ENCODE data around the gene GNB1.

Gene GNB1

DNA sequence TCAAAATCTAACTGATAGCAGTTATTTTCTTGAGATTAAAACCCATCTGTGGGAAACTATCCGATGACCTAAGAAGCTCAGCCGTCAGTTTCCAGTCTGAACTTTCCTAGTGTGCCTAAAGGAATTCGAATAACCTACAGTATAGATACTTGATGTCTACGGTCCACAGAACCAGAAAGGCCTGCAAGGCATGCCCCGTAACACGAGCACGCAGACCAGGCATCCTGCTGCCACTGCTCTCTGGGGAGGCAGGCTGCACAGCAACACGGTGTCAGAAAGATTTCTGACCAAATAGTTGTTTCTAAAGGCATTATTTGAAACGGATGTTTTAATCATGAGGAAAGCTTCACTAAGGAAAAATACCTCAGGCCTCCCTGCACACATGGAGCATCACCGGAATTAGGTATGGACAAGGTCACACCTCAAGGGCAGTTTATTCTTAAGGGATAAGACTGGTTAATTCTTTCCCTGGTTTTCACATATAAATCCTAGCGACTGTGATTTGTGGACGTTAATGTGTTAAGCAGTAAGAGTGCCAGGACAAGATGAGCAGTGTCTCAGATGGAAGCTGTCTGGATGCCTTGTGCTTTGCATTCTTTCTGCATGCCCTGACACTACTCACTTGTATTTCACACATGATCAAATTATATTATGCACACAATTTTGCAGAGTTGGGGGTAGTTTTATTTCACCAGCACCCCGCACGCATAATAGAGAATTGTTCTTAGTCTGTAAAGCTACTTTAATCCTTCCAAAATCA, 63.6 kb downstream of the GNB1 start:
- DNase-seq (ENCODE audit: low read depth in 2 of 2), result no peak

DNA sequence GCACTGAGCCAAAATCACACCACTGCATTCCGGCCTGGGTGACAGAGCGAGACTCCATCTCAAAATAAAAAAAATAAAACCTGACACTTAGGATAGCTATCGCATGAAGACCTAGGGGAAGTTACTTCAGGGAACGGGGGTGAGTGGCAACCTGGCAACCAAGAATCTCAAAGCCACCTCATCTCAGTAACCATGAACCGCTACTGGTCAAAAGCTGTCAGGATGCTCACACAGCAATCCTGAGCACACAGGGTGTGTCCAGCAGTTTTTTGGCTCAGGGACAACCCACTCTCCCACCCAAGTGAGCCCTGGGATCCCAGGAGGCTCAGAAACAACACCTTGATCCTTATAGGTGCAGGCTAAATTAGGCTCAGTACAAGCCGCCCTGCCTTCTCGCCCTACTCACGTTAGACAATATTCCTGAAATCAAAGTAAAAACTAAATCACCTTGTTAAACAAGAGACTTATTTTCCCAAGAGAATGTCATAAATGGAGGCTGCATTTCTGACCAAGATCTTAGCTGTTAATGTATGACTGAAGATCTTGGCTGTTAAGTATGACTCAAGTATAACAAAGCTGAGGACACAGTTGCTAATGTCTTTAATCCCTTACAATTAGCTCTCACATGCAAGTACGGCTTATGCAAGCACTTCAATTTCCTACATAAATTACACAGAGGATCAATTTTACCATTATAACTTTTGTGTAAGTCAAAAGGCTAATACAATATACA, 64.4 kb downstream of the GNB1 start:
- DNase-seq (ENCODE audit: low read depth in 2 of 2), result no peak

DNA sequence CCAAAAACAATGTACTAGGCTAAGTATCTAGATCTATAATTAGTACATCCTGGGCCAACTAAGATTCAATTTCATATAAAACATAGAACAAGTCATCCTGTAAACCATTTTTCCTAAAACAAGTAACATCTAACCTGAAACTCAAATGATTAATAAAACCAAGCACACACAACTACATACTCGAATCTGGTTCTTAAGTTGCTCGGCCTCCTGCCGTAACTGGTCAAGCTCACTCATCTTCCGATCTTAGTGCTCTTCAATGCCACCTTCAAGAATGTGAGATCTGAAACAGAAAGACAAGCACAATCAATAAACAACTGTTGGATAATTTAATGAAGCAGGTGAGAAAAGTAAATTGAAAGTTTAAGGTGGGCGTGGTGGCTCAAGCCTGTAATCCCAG, 65.7 kb downstream of the GNB1 start:
- no peak for DNase-seq (ENCODE audit: low read depth in 2 of 2)

DNA sequence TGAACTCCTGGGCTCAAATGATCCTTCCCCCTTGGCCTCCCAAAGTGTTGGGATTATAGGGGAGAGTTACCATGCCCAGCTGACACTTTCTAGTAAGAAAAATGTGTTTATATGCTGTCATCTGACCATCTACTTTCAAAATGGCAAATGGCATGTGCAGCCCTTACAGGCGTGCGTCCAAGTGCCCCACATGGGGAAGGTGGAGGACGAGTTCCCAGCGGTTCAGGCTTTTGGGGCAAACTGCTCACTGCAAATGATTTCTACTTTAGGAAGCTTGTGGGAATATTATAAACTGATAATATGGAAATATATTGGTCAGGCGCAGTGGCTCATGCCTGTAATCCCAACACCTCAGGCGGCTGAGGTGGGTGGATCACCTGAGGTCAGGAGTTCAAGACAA, 71.1 kb downstream of the GNB1 start:
- no peak for DNase-seq (ENCODE audit: low read depth in 2 of 2)

DNA sequence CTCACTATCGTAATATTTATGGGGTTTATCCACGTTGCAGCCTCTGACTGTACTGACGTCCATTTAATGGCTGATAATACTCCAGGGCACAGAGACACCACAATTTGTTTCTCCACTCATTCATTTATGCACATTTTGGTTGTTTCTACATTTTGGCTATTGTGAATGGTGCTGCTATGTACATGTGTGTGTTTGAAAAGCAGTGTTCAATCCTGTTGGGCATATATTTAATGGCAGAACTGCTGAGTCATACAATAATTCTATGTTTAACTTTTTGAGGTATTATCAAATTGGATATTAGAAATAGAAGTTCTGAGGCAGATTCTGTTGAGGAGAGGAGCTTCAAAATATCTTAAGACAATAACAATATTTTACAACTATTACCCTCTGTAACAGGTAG, 73.7 kb downstream of the GNB1 start:
- no peak for DNase-seq (ENCODE audit: low read depth in 2 of 2)

DNA sequence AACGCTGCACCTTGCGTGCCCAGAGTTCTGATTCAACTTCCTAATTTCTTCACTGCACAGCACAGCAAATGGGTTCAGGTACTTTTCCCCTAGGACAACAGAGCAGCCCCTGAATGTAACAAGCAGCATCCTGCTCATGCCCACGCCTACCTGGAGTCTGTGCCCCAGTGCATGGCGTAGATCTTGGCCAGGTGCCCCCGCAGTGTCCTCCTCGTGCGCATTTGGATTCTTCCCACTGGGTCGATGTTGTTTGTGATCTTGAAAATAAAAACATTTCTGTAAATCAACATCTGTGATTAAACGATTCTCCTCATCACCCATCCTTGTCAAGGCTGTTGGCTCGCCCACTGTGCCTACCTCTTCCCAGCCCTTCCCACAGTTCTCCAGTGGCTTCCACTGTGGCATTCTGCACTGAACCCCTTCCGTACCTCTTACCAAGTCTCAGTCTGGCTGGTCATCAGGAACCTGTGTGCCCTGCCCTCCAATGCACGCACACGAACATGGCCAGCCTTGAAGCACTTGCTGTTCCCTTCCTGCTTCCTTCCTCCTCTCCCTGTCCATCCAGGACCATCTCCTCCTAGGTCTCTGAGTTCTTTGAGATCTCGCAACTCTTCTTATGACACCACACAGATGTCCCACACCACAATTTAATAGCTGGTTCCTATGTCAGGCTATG, 75.1 kb downstream of the GNB1 start:
- DNase-seq (ENCODE audit: low read depth in 2 of 2), result no peak

DNA sequence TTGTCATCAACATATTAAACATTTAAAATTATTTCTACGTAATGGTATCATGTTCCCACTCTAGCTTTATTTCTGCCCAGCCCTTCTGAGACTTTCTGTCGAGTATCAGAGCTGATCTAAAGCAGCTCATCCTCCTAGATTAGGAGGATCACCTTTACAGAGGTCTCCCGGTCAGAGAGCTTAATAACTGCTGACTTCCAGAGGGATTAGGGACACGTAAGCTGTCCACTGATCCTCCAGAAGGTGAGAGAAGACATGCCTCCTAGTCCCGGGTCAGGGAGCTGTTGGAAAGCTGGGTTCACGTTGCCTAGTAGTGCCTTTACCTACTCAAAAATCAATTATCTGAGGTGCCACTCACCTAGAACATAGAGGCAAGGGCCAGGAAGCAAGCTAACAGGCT, 81.4 kb downstream of the GNB1 start:
- no peak for DNase-seq (ENCODE audit: low read depth in 2 of 2)

DNA sequence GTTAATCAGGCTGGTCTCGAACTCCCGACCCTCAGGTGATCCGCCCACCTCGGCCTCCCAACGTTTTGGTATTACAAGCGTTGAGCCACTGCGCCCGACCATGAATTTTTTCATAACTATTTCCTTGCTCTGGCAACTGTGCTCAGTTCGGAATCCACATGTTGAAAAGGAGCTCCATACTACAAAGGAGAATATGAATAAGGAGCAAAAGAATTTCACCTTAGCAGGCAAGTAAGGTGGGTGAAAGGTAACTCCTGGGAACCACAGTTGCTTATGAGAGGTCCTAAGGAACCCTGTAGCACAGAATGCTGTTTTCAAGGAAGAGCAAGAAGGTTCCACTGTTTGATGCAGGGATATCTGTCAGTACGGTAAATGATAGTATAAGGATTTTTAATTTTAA, 82.7 kb downstream of the GNB1 start:
- no peak for DNase-seq (ENCODE audit: low read depth in 2 of 2)

DNA sequence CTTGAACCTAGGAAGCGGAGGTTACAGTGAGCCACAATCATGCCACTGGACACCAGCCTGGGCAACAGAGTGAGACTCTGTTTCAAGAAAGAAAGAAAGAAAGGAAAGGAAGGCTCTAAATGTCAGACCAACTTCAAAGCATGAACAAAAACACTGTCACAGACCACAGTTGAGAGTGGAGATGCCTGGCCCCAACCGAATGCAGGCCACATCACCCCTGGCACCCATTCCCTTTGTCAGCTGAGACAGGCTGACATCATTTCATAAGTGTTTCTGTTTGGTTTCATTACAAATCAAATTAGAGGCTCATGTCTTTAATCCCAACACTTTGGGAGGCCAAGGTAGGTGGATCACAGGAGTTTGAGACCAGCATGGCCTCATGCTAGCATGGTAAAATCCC, 84.0 kb downstream of the GNB1 start:
- DNase-seq (ENCODE audit: low read depth in 2 of 2), result no peak

DNA sequence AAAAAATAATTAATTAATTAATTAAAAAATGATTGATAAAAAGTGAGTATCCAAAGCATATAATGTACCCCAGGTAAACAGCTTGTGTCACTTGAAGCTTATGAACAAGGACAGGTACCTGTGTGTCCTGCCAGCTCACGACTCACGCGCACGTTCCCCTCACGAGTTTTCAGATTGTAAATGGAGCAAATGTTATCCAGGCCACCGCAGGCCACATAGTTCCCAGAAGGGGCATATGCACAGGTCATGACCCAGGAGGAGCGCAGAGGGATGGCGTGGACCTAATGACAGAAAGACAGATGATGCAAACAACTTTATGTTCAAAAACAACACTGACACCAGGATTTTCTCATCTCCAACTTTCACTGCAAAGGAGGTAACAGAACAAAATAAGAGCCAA, 86.6 kb downstream of the GNB1 start:
- no peak for DNase-seq (ENCODE audit: low read depth in 2 of 2)

DNA sequence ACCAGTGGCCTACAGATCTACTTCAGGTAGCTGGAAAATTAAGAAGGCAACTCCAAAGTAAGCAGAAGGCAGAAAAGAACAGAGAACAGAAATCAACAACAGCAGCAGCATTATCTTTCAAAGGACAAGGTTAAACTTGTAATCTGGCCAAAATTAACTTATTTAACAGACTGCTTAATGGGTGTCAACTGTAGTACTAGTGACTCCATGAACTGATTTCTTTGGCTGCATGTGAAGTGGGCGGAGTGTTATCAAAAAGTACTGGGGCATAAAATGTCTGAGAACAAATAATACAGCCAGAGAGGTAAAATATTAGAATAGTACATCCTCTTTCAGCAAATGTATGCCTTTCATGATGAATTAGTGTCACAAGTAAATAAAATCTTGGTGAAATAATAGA, 88.0 kb downstream of the GNB1 start:
- no peak for DNase-seq (ENCODE audit: low read depth in 2 of 2)

DNA sequence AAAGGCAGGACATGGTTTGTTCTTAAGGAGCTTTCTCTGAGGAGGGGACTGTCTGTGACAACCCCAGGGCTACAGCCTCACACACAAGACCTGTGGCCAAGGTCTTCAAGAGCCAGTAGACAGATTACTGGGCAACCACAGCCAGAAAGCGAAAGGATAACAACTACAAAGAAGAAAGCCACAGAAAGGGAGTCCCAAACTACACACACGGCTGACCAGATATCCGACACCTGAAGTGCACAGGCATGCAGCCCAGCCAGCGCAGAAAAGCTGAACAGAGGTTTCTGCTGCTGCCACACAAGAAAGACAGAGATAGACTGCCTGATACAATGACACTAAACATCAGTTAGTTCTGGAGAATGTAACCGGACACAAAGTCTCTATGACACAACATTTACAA, 91.2 kb downstream of the GNB1 start:
- no peak for DNase-seq (ENCODE audit: low read depth in 2 of 2)

DNA sequence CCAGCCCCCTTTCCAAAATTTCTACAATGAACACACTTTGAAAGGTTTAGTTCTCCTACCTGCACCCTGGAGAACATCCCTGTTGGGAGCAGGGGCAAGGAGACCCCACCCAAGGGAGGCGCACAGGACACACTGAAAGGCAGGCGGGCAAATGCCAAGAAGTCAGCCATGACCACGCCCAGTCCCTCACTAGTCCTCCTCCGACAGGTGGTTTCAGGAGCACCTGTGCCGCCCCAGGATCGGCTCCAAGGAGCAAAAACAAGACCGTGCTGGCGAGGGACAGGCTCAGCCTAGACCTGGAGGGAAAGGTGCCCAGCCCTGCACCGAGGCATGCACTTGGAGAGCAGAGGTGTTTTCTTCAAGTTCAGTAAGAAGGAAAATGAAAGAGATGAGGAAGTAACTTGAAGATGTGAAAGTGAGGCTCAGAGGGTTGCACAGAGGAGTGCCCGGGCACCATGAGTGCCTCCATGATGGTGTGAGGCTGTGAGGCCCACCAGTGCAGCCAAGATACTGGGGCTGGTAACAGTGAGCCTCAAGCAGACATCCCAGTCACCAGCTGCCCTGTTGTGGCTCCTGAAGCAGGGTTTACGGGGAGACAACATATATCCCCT, 93.1 kb downstream of the GNB1 start:
- no peak for DNase-seq (ENCODE audit: low read depth in 2 of 2)

DNA sequence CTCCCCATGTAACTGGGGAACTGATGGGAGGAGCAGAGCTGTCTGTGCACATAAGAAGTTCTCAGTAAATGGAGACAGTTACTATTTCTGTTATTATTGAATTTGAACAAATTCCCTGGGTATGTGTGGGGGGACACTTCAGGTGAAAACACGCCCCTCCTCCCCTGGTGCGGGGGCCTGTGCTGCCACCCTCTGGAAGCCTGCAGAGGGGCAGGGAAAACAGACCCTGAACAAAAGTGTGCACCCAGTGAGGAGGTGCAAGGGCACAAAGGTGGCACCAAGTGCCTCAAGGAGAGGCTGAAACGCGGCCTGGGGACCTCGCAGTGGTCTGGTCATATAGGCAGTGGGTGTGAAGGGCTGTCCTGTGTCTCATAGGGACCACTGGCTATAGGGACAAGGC, 94.4 kb downstream of the GNB1 start:
- DNase-seq (ENCODE audit: low read depth in 2 of 2), result no peak

DNA sequence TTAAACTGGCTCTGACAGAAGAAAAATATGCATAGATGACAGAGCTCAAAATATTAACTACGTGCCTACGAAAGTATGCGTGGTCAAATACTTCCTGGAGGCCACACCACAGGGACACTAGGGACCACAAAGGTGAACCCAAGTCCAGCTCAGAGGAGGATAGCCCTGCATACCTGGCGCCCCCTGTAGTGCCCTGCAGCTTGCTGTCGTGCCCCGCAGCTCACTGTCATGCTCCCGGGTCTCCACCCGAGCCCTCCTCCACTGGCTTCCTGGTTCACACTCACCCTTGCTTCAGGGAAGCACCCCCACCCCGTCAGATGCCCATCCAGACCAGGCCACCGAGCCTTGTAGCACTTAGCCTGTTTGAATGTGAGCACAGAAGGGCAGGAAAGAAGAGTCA, 95.9 kb downstream of the GNB1 start:
- DNase-seq (ENCODE audit: low read depth in 2 of 2), result no peak

DNA sequence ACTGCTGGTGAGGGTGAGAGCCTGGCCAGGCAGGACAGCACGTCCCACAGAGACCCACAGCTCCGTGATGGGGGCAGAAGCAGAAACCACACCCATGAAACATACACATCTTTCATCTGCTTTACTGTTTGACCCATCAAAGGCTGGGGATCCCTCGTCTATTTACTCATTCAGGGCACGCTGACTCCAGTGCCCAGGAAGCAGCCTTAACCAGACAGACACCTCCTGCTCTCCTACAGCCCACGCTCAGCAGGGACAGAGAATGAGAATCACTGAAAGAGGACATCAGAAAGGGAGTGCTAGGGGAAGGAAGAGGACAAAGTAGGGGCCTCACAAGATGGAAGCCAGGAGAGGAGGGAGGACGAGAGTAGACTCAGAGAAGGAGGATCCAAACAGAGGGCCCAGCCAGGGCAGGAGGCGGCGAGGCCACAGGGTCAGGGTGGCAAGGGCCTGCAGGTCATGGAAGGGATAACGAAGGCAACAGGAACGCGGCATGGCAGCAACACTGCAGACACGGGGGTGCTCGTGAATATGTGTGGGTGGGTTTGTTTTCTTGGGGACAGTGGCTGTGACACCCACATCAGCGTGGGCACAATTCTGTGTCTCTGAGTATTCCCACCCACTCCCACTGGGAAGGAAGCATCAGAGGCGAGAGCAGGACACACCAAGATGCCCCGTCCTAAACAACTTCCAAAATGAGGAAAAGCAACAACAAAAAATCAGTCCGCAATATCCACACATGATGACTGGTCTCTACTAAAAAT, 97.2 kb downstream of the GNB1 start:
- DNase-seq (ENCODE audit: low read depth in 2 of 2), result no peak

DNA sequence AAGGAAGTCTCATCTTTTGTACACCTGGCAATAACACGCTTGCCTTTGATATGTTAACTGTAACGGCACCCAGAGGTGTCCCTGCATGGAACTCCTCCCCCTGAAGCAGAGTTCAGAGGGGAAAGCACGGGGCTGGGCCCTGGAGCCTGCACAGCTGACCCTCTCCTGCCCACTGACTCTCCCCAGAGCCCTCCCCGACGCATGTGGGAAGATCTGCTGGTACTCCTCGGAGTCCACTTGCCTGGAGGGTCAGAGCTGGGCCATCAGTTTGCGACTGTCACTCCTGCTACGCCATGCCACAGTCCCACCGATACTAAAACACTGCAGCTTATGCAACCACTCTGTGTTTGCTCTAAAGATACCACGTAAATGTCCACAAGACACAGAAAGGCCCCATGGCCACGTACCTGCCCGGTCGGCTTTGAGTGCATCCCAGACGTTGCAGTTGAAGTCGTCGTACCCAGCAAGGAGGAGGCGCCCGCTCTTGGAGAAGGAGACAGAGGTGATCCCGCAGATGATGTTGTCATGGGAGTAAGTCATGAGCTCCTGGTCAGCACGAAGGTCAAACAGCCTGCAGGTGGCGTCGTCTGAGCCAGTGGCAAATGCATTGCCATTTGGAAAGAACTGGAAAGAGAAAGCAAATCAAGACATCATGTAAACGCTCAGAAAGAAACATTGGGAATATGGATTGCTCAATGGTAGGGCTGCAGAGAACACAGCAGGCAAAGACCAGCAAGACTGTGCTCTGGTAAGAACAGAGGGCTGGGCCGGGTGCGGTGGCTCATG, 102.0 kb downstream of the GNB1 start:
- DNase-seq (ENCODE audit: low read depth in 2 of 2), result no peak

DNA sequence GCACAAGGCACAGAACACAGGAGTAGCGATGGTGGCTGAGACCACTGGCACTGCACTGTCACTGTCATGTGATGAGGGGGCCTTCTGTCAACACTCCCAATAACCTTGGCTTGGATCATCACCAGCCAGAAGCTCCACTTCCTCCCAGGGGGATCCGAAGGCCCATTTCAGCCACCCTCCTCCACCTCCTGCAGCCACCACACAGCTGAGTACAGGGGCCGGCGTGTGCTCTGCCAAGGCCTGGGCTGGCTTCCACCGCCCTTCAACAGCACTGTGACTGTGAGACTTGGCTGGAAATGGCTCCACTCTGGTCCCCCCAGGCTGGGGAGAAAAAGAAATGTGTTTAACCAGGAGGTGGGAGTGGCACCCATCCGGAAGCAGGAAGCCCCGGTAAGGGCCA, 102.8 kb downstream of the GNB1 start:
- no peak for DNase-seq (ENCODE audit: low read depth in 2 of 2)

DNA sequence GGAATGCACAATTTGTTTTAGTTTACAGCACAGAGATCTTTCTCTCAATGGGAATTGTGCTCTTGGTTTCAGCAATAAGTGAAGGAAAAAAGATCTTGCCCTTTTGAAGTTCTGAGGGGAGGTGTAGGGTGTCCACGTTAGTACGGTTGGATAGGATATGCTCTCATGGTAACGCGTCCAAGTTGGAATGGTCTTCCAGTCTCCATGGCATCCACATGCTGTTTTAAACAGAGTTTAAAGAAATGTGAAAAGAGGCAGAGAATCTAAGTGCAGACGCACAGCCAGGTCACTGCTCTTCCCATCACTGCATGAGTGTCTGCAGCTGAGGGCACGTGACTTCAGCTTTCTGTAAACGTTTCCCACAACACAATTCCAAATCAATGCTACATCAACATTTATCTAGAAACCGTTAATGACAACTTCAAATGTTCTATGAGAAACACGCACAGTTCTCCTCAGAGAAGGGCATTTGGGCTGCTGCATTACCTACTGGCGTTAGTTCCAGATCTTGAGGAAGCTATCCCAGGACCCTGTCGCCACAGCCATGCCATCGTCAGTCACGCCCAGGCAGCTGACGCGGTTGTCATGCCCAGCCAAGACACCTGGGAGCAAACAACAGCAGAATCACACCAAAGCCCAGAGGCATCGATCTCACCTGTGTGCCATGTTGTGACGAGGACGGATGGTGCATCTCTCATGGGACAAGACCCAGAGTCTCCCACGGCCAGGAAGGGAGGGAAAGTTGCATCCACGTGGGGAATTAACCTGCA, 103.9 kb downstream of the GNB1 start:
- no peak for DNase-seq (ENCODE audit: low read depth in 2 of 2)

DNA sequence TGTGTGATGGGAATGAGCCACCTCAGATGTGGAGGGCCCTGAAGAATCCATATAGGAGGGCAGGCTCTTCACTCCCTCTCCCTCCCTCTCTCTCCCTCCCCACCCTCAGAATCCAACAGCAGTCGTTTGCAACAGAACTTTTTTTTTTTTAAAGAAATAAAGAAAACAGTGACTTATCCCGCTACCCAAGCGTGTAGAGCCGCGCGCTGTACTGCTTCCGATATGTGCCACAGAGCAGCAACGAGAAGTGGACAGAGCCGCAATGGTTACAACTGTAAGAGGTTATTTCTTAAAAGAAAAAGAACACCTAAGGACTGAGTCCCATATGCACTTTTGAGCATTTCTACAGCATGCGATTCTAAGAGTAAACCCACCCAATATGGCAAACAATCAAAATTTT, 105.2 kb downstream of the GNB1 start:
- DNase-seq (ENCODE audit: low read depth in 2 of 2), result no peak

Data from activated CD4-positive, alpha-beta T cell treated with anti-CD3 and anti-CD28 coated beads for 24 hours (primary cell).